GM18507 (cell line): ENCODE data around the gene LRMDA.
"Not testable (repeated sequence)": the region's sequence is repeated elsewhere in the genome, so short reads cannot be mapped to it uniquely, and the experiment has no call there.

Experiments
- DNase-seq: peaks from one replicate; pipeline ENCODE4 v3.0.0; 2011; ENCODE audit warnings: low read depth; ENCODE audit not compliant: insufficient read length; ENCODE audit errors: extremely low spot score
- FAIRE-seq: peaks from 2 replicates; lab custom pipeline; 2011; peaks lifted over from hg19 to GRCh38; lab: Jason Lieb, UNC

The LRMDA gene

GRCh38 chr10:76049581-76050290 is 618.3 kb downstream of the LRMDA start:
- no peak for FAIRE-seq
- DNase-seq: no peak

DNA sequence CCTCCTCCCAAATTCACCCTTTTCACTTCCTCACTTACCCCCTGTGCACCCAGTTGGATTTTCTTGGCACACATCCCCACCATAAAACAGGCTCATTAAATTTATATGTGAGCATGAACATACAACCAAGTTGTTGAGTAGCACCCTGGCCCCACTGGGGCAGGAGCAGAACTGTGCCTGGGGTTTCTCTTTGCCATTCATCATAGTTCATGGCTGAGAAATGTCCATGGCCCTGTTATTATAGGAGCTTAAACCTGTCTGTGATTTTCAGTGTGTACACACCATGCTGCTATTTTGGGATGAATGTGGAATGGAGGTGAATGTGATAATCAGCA is 618.8 kb downstream of the LRMDA start:
- DNase-seq: no peak

GRCh38 chr10:76051007-76051936 is 619.8 kb downstream of the LRMDA start:
- FAIRE-seq (no peak), DNase-seq (no peak)

More for the DNA sequence above, 618.8 kb downstream of the LRMDA start:
- no peak for FAIRE-seq

GRCh38 chr10:76052682-76053503 is 621.5 kb downstream of the LRMDA start:
- DNase-seq (no peak), FAIRE-seq (no peak)

DNA sequence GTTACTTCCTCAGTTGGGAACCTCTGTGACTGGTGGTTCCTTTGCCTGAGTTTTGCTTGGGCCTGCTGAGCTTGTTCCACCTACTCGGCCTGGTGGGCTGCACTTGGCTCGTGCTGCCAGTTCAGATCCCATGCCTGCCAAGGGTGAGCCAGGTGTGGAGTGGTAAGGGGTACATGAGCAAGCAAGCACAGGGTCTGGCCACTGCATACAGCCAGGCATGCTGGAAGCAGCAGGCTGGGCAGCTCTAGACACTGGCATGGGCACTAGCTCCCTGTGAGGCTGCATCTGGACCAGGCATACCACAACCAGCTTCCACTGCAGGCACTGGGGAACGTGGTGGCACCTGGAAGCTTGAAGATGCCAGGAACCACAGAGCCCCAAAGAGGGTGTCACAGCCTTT is 624.0 kb downstream of the LRMDA start:
- FAIRE-seq (no peak), DNase-seq (no peak)

- DNase-seq (no peak), FAIRE-seq (no peak)
Measured at GRCh38 chr10:76055963-76056362, 624.5 kb downstream of the LRMDA start.

- not testable (repeated sequence) for DNase-seq, FAIRE-seq
Measured at GRCh38 chr10:76060993-76061392, 629.6 kb downstream of the LRMDA start.

- FAIRE-seq (no peak), DNase-seq (no peak)
Measured at GRCh38 chr10:76066457-76066856, 635.0 kb downstream of the LRMDA start.

DNA sequence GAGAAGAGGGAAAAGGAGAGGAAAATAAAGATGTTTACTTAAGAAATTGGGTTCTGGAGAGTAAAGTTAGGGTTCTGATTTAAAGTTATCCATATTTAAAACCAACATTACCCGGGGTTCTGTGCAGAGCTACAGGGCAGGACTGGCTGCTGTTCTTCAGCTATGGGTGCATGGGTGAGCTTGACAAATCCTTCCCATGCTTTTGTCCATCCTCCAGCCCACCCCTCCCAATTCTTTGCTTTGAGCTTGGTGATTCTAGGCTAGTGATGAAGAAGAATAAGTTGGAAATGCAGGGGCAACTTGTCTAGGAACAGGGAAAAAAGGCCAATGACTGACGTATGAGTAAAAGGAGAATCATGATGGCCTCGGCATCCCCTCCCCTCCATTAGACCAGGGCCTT is 636.0 kb downstream of the LRMDA start:
- FAIRE-seq: no peak
- DNase-seq: no peak

GRCh38 chr10:76068856-76069255 is 637.4 kb downstream of the LRMDA start:
- FAIRE-seq: no peak
- DNase-seq: no peak

GRCh38 chr10:76070916-76071315 is 639.5 kb downstream of the LRMDA start:
- FAIRE-seq: no peak
- no peak for DNase-seq

DNA sequence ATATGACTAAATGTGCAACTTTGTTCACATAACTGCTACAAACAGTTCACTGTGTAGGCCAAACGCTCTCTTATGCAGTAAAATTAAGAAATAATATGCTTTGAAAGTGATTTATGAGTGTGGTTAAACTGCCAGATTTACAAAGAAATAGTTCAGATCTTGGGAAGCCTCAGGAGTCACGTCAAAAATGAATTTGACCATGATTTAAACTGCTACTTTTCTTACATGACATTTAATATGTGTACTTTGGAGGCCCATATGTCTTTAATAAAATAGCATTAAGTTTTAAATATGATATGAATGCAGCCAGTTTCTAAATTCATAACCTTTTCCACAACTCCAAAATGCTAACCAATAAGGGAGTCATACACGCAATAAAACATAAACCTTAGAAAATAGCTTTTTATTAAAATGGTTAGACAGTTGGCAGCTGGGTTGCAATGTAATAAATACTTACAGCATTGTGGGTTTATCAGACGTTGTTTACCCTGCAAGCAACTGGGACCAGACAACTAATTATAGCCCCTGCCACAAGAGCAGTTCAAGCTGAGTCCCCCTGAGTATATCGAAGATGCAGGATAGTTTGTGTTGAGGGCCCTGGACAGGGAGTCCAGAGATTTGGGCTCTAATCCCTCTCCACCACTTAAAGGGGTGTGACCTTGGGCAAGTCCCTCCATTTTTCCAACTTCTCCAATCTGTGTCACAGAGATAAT is 640.4 kb downstream of the LRMDA start:
- FAIRE-seq: no peak
- no peak for DNase-seq

- FAIRE-seq: no peak
- DNase-seq: no peak
Measured at GRCh38 chr10:76072384-76072783, 641.0 kb downstream of the LRMDA start.

DNA sequence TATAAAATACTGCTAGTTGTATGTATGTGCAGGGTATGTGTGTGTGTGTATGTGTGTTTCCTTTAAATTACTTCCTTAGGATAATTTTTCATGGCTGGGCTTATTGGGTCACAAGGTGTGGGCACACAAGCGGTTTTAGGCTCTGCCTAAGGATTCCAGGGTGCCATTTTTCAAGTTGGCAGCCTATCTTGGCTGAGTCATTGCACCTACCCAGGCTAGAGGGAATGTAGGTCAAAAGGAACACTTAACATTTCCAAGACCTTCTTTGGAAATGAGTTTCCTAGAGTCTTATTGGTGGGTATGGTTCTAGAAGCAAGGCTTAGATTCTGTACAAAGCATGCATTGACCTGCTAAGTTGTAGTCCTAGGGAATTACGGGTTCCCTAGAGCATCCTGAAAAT is 642.1 kb downstream of the LRMDA start:
- no peak for DNase-seq
- FAIRE-seq: no peak

GRCh38 chr10:76074659-76075058 is 643.2 kb downstream of the LRMDA start:
- DNase-seq (no peak), FAIRE-seq (no peak)

DNA sequence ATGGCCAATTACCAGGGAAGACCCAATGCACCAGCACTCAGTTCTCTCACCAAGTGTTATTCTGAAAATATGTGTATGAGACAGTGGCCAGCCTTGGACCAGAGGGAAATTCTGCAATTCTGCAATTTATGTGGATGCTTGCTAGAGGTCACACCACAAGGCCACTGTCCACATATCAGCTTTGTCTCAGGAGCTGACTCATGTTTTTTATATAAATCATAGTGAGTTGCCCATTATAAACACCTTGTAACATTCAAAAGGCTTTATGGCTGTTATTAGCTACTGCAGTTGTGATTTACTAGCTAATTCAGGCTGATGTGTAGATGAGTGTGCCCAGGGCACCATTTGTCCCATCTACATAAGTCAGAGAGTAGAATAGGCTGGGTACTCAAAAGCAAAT is 649.0 kb downstream of the LRMDA start:
- DNase-seq: no peak

GRCh38 chr10:76080991-76081390 is 649.6 kb downstream of the LRMDA start:
- FAIRE-seq (no peak), DNase-seq (no peak)

More for the DNA sequence above, 649.0 kb downstream of the LRMDA start:
- FAIRE-seq: no peak

- FAIRE-seq: no peak
- no peak for DNase-seq
Measured at GRCh38 chr10:76082232-76082631, 650.8 kb downstream of the LRMDA start.

DNA sequence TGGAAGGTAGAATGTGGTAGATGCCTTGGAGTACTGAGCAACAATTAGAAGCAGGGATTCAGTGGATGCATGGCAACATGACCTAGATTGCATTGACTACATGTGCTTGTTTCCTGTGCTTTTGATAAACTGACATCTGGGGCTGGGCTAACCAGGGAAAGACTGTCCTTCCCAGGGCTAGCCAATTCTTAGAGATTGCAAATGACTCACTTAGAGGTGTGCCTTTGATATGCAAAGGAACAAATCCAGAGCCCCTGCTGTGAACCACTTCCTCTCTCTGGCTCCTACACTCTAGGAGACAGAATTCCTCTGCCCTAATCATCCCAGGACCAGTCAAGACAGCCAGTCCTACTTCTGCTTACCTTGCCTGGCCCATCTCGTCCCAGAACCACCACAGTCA is 651.5 kb downstream of the LRMDA start:
- FAIRE-seq (no peak), DNase-seq (no peak)
